ENCODE results near the gene IL12B.

DNA sequence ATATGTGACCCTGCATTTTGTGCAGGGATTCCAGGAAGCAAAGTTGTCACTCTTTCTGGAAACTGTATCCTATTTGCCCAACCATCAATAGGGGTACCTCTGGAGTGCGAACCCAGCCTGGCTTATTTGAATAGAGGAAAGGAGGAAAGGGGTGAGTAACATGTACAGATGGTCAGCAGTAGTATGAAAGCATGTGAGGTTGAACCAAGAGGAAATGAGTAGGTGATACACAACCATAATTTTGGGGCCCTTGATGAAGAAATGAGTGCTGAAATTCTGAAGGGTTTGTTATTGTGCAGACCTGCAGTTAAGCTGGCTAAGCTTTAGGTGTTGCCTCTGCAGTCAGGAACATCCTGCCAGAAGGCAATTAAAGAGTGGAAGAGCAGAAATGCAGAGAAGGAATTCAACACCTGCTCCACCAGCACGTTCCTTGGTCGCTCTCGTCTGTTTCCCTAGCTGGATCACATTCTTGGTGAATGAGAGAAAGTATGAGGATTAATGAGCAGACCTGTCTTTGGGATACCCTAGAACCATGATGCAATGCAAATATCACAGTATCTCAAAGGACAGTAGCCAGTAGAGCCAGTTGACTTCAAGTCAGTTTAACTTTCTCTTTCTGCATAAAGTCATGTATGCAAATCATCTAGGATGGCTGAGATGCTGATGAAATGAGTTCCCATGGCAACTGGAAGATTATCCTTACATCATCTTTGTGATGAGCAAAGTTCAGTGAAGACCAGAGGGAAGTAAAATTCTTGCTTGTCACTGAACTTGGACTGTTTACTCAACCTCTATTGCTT, 13.2 kb upstream of the IL12B start:
- TF ChIP-seq, protein P1, sequence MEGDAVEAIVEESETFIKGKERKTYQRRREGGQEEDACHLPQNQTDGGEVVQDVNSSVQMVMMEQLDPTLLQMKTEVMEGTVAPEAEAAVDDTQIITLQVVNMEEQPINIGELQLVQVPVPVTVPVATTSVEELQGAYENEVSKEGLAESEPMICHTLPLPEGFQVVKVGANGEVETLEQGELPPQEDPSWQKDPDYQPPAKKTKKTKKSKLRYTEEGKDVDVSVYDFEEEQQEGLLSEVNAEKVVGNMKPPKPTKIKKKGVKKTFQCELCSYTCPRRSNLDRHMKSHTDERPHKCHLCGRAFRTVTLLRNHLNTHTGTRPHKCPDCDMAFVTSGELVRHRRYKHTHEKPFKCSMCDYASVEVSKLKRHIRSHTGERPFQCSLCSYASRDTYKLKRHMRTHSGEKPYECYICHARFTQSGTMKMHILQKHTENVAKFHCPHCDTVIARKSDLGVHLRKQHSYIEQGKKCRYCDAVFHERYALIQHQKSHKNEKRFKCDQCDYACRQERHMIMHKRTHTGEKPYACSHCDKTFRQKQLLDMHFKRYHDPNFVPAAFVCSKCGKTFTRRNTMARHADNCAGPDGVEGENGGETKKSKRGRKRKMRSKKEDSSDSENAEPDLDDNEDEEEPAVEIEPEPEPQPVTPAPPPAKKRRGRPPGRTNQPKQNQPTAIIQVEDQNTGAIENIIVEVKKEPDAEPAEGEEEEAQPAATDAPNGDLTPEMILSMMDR (IDR thresholded peaks at IDR 0.05): no peak
- TF ChIP-seq POLR2A (IDR thresholded peaks at IDR 0.05): no peak

Data from adrenal gland (tissue), 5 donors.